ENCODE results near the gene NPHP1. TPM values are rescaled to one million over a fixed set of nuclear protein-coding genes. Genes with fewer than 3 reads are reported as not detected.

The NPHP1 gene
- total RNA-seq, 1 experiment from 2014 or later = 2.5 TPM

DNA sequence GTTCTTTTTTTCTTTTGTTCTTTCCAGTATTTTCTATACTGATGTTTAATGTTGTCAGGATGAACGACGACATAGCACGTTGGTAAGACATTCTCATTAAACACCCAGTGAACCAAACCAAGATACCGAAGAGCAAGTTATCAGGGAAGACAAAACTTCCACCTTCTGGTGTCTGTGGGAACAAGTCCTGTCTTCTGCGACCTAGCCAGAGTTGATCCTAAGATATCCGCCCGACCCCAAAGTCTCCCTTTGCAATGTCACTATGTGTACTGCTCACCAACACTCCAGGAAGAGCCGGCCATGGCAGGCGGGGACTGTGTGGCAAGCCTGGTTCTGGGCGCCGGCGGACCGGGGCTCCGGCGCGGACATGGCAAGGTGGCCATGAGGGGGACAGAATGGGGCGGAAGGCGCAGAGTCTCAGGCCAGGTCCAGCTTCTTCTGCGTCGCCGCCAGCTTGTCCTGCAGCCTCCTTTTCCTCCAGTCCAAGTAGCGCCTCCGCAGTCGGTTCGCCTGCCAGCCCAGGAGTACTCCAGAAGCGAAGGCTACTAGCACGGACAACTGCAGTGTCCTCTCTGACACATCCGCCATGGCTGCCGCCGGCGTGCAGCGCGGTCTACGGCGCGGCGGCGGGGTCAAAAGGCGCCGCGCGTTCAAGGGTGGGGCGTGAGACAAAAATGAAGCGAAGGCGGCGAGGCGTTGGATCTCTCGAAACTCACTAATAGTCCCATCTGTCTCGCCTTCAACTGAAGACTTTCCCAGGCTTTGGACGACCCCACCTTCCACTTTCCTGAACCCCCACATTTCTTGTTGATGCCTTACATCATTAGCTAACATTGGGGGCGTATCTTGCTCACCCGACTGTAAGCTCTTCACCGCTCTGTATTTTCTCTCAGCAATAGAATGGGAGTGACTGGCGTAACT lies 7.4 kb upstream of the NPHP1 start, which contains the start of gene MTLN (continued):
- TF ChIP-seq EMX1 (CRISPR knock-in tag; IDR thresholded peaks at IDR 0.05) = no peak
- TF ChIP-seq, protein P1, sequence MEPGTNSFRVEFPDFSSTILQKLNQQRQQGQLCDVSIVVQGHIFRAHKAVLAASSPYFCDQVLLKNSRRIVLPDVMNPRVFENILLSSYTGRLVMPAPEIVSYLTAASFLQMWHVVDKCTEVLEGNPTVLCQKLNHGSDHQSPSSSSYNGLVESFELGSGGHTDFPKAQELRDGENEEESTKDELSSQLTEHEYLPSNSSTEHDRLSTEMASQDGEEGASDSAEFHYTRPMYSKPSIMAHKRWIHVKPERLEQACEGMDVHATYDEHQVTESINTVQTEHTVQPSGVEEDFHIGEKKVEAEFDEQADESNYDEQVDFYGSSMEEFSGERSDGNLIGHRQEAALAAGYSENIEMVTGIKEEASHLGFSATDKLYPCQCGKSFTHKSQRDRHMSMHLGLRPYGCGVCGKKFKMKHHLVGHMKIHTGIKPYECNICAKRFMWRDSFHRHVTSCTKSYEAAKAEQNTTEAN (CRISPR knock-in tag; IDR thresholded peaks at IDR 0.05) = peak; percentile 56; the same call in 1 of the 2 replicates
- TF ChIP-seq ZNF396 (CRISPR knock-in tag; IDR thresholded peaks at IDR 0.05; ENCODE audit: borderline replicate concordance) = no peak
- TF ChIP-seq, protein P2, sequence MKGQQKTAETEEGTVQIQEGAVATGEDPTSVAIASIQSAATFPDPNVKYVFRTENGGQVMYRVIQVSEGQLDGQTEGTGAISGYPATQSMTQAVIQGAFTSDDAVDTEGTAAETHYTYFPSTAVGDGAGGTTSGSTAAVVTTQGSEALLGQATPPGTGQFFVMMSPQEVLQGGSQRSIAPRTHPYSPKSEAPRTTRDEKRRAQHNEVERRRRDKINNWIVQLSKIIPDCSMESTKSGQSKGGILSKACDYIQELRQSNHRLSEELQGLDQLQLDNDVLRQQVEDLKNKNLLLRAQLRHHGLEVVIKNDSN (CRISPR knock-in tag; IDR thresholded peaks at IDR 0.05) = 0 out of 2 replicates have a peak, but pooled peaks have one; percentile 18
- TF ChIP-seq, protein P3, sequence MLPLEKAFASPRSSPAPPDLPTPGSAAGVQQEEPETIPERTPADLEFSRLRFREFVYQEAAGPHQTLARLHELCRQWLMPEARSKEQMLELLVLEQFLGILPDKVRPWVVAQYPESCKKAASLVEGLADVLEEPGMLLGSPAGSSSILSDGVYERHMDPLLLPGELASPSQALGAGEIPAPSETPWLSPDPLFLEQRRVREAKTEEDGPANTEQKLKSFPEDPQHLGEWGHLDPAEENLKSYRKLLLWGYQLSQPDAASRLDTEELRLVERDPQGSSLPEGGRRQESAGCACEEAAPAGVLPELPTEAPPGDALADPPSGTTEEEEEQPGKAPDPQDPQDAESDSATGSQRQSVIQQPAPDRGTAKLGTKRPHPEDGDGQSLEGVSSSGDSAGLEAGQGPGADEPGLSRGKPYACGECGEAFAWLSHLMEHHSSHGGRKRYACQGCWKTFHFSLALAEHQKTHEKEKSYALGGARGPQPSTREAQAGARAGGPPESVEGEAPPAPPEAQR (CRISPR knock-in tag; IDR thresholded peaks at IDR 0.05) = no peak
- TF ChIP-seq ZNF138 (CRISPR knock-in tag; conservative IDR thresholded peaks at IDR 0.05) = no peak
- no peak for TF ChIP-seq RORB (CRISPR knock-in tag; IDR thresholded peaks at IDR 0.05)
- no peak for TF ChIP-seq ZNF416 (CRISPR knock-in tag; IDR thresholded peaks at IDR 0.05)
- TF ChIP-seq, protein P4, sequence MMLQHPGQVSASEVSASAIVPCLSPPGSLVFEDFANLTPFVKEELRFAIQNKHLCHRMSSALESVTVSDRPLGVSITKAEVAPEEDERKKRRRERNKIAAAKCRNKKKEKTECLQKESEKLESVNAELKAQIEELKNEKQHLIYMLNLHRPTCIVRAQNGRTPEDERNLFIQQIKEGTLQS (CRISPR knock-in tag; conservative IDR thresholded peaks at IDR 0.05) = no peak
- TF ChIP-seq NFATC4 (CRISPR knock-in tag; IDR thresholded peaks at IDR 0.05) = no peak
- TF ChIP-seq, protein P5, sequence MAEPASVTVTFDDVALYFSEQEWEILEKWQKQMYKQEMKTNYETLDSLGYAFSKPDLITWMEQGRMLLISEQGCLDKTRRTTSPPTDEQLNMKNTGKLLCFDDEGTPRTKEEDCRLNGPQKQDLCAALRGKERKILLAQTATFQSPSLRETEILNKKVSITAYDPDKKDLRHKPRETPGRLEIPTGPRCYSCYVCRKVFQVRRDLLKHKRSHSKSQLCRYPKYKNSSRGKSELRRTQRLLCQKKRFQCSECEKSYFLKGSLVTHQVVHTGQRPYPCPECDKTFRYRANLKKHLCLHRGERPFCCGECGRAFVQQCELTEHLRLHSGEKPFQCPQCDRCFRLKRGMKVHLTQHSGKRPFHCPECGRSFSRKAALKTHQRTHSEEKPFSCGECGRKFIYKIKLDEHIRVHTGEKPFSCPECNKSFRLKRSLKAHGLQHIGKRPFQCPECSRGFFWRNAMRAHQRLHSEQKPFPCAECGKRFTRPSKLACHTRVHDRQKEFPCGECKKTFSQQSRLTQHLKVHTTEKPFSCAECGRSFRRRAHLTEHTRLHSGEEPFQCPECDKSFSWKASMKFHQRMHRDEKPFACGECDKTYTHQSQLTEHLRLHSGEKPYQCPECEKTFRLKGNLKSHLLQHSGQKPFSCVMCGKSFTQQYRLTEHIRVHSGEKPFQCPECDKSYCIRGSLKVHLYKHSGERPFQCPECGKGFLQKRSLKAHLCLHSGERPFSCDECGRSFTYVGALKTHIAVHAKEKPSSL (CRISPR knock-in tag; conservative IDR thresholded peaks at IDR 0.05) = no peak
- TF ChIP-seq FOXP1 (CRISPR knock-in tag; IDR thresholded peaks at IDR 0.05; ENCODE audit: borderline replicate concordance) = peak; percentile 63; the same call in 1 of the 2 replicates
- TF ChIP-seq NR1H2 (CRISPR knock-in tag; IDR thresholded peaks at IDR 0.05) = no peak
- TF ChIP-seq SP1 (CRISPR knock-in tag; conservative IDR thresholded peaks at IDR 0.05) = 0 out of 2 replicates have a peak, but pooled peaks have one; percentile 29
- TF ChIP-seq, protein P6, sequence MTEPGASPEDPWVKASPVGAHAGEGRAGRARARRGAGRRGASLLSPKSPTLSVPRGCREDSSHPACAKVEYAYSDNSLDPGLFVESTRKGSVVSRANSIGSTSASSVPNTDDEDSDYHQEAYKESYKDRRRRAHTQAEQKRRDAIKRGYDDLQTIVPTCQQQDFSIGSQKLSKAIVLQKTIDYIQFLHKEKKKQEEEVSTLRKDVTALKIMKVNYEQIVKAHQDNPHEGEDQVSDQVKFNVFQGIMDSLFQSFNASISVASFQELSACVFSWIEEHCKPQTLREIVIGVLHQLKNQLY (CRISPR knock-in tag; IDR thresholded peaks at IDR 0.05) = no peak
- TF ChIP-seq, protein P7, sequence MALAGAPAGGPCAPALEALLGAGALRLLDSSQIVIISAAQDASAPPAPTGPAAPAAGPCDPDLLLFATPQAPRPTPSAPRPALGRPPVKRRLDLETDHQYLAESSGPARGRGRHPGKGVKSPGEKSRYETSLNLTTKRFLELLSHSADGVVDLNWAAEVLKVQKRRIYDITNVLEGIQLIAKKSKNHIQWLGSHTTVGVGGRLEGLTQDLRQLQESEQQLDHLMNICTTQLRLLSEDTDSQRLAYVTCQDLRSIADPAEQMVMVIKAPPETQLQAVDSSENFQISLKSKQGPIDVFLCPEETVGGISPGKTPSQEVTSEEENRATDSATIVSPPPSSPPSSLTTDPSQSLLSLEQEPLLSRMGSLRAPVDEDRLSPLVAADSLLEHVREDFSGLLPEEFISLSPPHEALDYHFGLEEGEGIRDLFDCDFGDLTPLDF (CRISPR knock-in tag; IDR thresholded peaks at IDR 0.05) = no peak; the same call in 1 of the 2 replicates
- no peak for TF ChIP-seq TP53 (CRISPR knock-in tag; IDR thresholded peaks at IDR 0.05)
- TF ChIP-seq TEAD4 (CRISPR knock-in tag; IDR thresholded peaks at IDR 0.05) = no peak; the same call in 1 of the 2 replicates
